Kidney (tissue), 14 donors: ENCODE measurements around the gene ZNF521. TPM values are rescaled to one million over a fixed set of nuclear protein-coding genes. Genes with fewer than 3 reads are reported as not detected.

Experiments used
- DNase-seq, 5 donors: peaks; one replicate each; pipeline ENCODE4 v3.0.0-alpha.2; 2013 to 2020
- FAIRE-seq: peaks from 2 replicates; lab custom pipeline; 2012; peaks lifted over from hg19 to GRCh38; lab: Jason Lieb, UNC
- H3K27ac ChIP-seq, 2 donors: one replicate each; pipeline ENCODE4 v1.7.0; 2013; ENCODE audit warnings: low read depth in 2 of 2, low read length in 2 of 2, inconsistent platforms in 1 of 2
- H3K27me3 ChIP-seq: one replicate; pipeline ENCODE4 v1.7.1; 2013; ENCODE audit warnings: low read length, inconsistent platforms; ENCODE audit not compliant: control insufficient read depth, insufficient read depth
- H3K36me3 ChIP-seq, 3 donors: one replicate each; pipeline versions ENCODE4 v1.7.0 to v1.7.1; 2013; ENCODE audit warnings: low read length in 3 of 3, control low read depth in 1 of 3, inconsistent platforms in 1 of 3; ENCODE audit not compliant: insufficient read depth in 3 of 3, control insufficient read depth in 2 of 3
- H3K4me1 ChIP-seq, 3 donors: one replicate each; pipeline versions ENCODE4 v1.7.0 to v1.7.1; 2013; ENCODE audit warnings: low read length in 3 of 3, inconsistent platforms in 1 of 3, low read depth in 1 of 3; ENCODE audit not compliant: control insufficient read depth in 2 of 3, insufficient read depth in 2 of 3
- H3K4me3 ChIP-seq, 3 donors: one replicate each; pipeline versions ENCODE4 v1.7.0 to v1.8.1; 2013; ENCODE audit warnings: low read length in 3 of 3, control low read depth in 1 of 3, inconsistent platforms in 1 of 3
- H3K9ac ChIP-seq, 3 donors: one replicate each; pipeline versions ENCODE4 v1.7.0 to v1.7.1; 2013; ENCODE audit warnings: low read length in 3 of 3, control low read depth in 1 of 3, inconsistent platforms in 1 of 3
- H3K9me3 ChIP-seq, 3 donors: one replicate each; pipeline versions ENCODE4 v1.7.0 to v1.7.1; 2013; ENCODE audit warnings: low read length in 3 of 3, control low read depth in 1 of 3, inconsistent platforms in 1 of 3; ENCODE audit not compliant: control insufficient read depth in 2 of 3, insufficient read depth in 1 of 3
- CTCF ChIP-seq: IDR thresholded peaks from 3 replicates; pipeline ENCODE4 v1.5.1; 2012; ENCODE audit warnings: mild to moderate bottlenecking, moderate library complexity, borderline replicate concordance; ENCODE audit not compliant: insufficient read depth; ENCODE audit errors: extremely low read depth
- intact Hi-C: fragments of 100-400 bp; cut with DNase I; formaldehyde crosslinking; loops from one replicate; pipeline ENCODE4 v1.11.1; 2022
- polyA plus RNA-seq: library from polyadenylated mRNA; stranded (reverse); fragments of 350-450 nt; fragmentation: Illumina TruSeq; extraction: RNeasy Lipid Tissue Mini Kit (QIAGEN cat#74804); gene quantifications from one replicate; pipeline ENCODE4 v1.2.3, GENCODE V29; 2014; ENCODE audit warnings: low read depth, low replicate concordance; ENCODE audit not compliant: insufficient read depth
- total RNA-seq: library from RNA; stranded (reverse); fragmentation: NEBNext Ultra II Directional; extraction: Animal tissue kit (Norgen Biotek cat#: 25700); gene quantifications from one replicate; pipeline ENCODE4 v1.2.1, GENCODE V29; 2021
- donor health status: control.
- donor health status: control.
- donor health status: control.
- donor health status: control.
- donor health status: control.
- donor health status: DM: yes; HTN: yes; CAD: no.
- donor health status: Normal renal cell carcinoma (clear cell type).

Gene ZNF521
- total and polyA plus RNA-seq, 2 donors from 2014 or later: 1.8 to 18.0 TPM

- intact Hi-C loops: no loop called here
- H3K4me1 ChIP-seq: peaks cover 0 to 4% (median 0%) of the 10 kb centered on the region in 3 donors
- no peaks in the 10 kb centered on the region for H3K9me3 ChIP-seq
- H3K27me3 ChIP-seq: no peaks in the 10 kb centered on the region
- DNase-seq (no peak), FAIRE-seq (no peak)
- H3K27ac ChIP-seq: no peak overlapping the region
- H3K36me3 ChIP-seq: no peaks in the 10 kb centered on the region
- H3K9ac ChIP-seq: no peak overlapping the region
- H3K4me3 ChIP-seq: no peak overlapping the region
- TF ChIP-seq CTCF: no peak
These were observed 22.2 kb downstream of the ZNF521 start for GRCh38 chr18:25329783-25330182.

- Histone ChIP-seq H3K27ac (no peak overlapping the region), H3K4me3 (no peak overlapping the region), H3K9ac (no peak overlapping the region), H3K27me3 (no peaks in the 10 kb centered on the region), H3K9me3 (no peaks in the 10 kb centered on the region), H3K4me1 (peaks cover 0 to 4% (median 0%) of the 10 kb centered on the region in 3 donors), H3K36me3 (no peaks in the 10 kb centered on the region)
- no peak for DNase-seq
- no peak for TF ChIP-seq CTCF
- intact Hi-C loops: no loop called here
- FAIRE-seq: no peak
These were observed 24.4 kb downstream of the ZNF521 start for GRCh38 chr18:25327584-25327983.

GRCh38 chr18:25326361-25326952, 25.5 kb downstream of the ZNF521 start:
- no peak for TF ChIP-seq CTCF
- FAIRE-seq (no peak), DNase-seq (no peak)
- Histone ChIP-seq H3K9ac (no peak overlapping the region), H3K4me3 (no peak overlapping the region), H3K4me1 (peaks cover 0 to 4% (median 0%) of the 10 kb centered on the region in 3 donors), H3K9me3 (no peaks in the 10 kb centered on the region), H3K27me3 (no peaks in the 10 kb centered on the region), H3K27ac (no peak overlapping the region), H3K36me3 (no peaks in the 10 kb centered on the region)
- intact Hi-C loops: no loop called here

- Histone ChIP-seq H3K4me3 (no peak overlapping the region), H3K27me3 (no peaks in the 10 kb centered on the region), H3K9me3 (no peaks in the 10 kb centered on the region), H3K4me1 (peaks cover 0 to 4% (median 0%) of the 10 kb centered on the region in 3 donors), H3K27ac (no peak overlapping the region), H3K36me3 (no peaks in the 10 kb centered on the region), H3K9ac (no peak overlapping the region)
- no peak for DNase-seq
- intact Hi-C loops: no loop called here
- TF ChIP-seq CTCF: no peak
- no peak for FAIRE-seq
These were observed 29.2 kb downstream of the ZNF521 start for GRCh38 chr18:25322806-25323205.
